OCI-LY3 (cell line): ENCODE results near the gene ANKRD24.

Source experiments
- H2AFZ ChIP-seq: fragments of 200-600, 300-600 bp; shearing (Covaris generic); 2 replicates; pipeline ENCODE4 v1.6.0; 2014; ENCODE audit warnings: antibody characterized with exemption, low read depth, low read length
- H3K27ac ChIP-seq: fragments of 200-600, 300-600 bp; sonication (generic); 2 replicates; pipeline ENCODE4 v1.5.1; 2014; ENCODE audit warnings: mild to moderate bottlenecking, low read length, moderate library complexity, mixed read lengths
- H3K27me3 ChIP-seq: fragments of 200-600, 300-600 bp; sonication (generic); 2 replicates; pipeline ENCODE4 v1.6.1; 2014; ENCODE audit warnings: low read depth, low read length, mixed read lengths
- H3K36me3 ChIP-seq: fragments of 200-600, 300-600 bp; sonication (generic); replicated peaks from 2 replicates; pipeline ENCODE3; 2014; ENCODE audit warnings: low read depth, low read length, mixed read lengths
- H3K4me1 ChIP-seq: fragments of 300-600, 200-600 bp; sonication (generic); 2 replicates; pipeline ENCODE4 v1.6.1; 2014; ENCODE audit warnings: low read length, mixed read lengths
- H3K4me2 ChIP-seq: fragments of 200-600, 300-600 bp; sonication (generic); 2 replicates; pipeline ENCODE4 v1.6.1; 2014; ENCODE audit warnings: low read length, mixed read lengths
- H3K4me3 ChIP-seq: fragments of 300-600, 200-600 bp; sonication (generic); 2 replicates; pipeline ENCODE4 v1.5.1; 2014; ENCODE audit warnings: antibody characterized with exemption, mild to moderate bottlenecking, low read length, moderate library complexity
- H3K79me2 ChIP-seq: fragments of 300-600, 200-600 bp; shearing (Covaris generic); 2 replicates; pipeline ENCODE4 v1.6.1; 2014; ENCODE audit warnings: mild to moderate bottlenecking, low read length, mixed read lengths
- H3K9ac ChIP-seq: fragments of 300-600, 200-600 bp; shearing (Covaris generic); 2 replicates; pipeline ENCODE4 v1.6.0; 2014; ENCODE audit warnings: mild to moderate bottlenecking, low read length, moderate library complexity
- H3K9me3 ChIP-seq: fragments of 200-600, 300-600 bp; shearing (Covaris generic); 2 replicates; pipeline ENCODE4 v1.6.1; 2014; ENCODE audit warnings: low read length, mixed read lengths; ENCODE audit not compliant: insufficient read depth
- H4K20me1 ChIP-seq: fragments of 200-600, 300-600 bp; sonication (generic); 2 replicates; pipeline ENCODE4 v1.6.1; 2016; ENCODE audit warnings: low read length, mixed read lengths; ENCODE audit not compliant: insufficient read depth
- CTCF ChIP-seq: fragments of 200-600, 300-600 bp; sonication (generic); IDR thresholded peaks from 2 replicates; pipeline ENCODE4 v1.5.1; 2014; ENCODE audit warnings: antibody characterized with exemption, low read length, low read depth
- EZH2phosphoT487 ChIP-seq: fragments of 200-600 bp; shearing (Covaris generic); IDR thresholded peaks from 2 replicates; pipeline ENCODE4 v1.6.1; 2018; ENCODE audit warnings: antibody characterized with exemption, mixed run types, low read depth

Gene ANKRD24

GRCh38 chr19:4144666-4145249, 37.7 kb upstream of the ANKRD24 start:
- H3K4me1 ChIP-seq: peaks cover 4% of the 10 kb centered on the region; the same call in 1 of the 2 replicates
- no peak overlapping the region for H2AFZ ChIP-seq
- H3K4me2 ChIP-seq: no peak overlapping the region
- H3K79me2 ChIP-seq: no peaks in the 10 kb centered on the region
- H3K27me3 ChIP-seq: peaks cover 17% of the 10 kb centered on the region
- no peaks in the 10 kb centered on the region for H3K9me3 ChIP-seq
- no peak overlapping the region for H3K27ac ChIP-seq
- no peaks in the 10 kb centered on the region for H4K20me1 ChIP-seq
- H3K36me3 ChIP-seq: no peaks in the 10 kb centered on the region
- no peak overlapping the region for H3K9ac ChIP-seq
- no peak for TF ChIP-seq EZH2phosphoT487
- no peak for TF ChIP-seq CTCF
- no peak overlapping the region for H3K4me3 ChIP-seq

GRCh38 chr19:4149518-4150288, 32.8 kb upstream of the ANKRD24 start:
- TF ChIP-seq EZH2phosphoT487: no peak
- TF ChIP-seq CTCF: no peak
- H3K79me2 ChIP-seq: no peaks in the 10 kb centered on the region
- no peak overlapping the region for H3K9ac ChIP-seq
- no peak overlapping the region for H2AFZ ChIP-seq
- H3K27me3 ChIP-seq: peaks cover 30% of the 10 kb centered on the region
- no peaks in the 10 kb centered on the region for H3K4me1 ChIP-seq
- H3K4me3 ChIP-seq: no peak overlapping the region
- H3K36me3 ChIP-seq: no peaks in the 10 kb centered on the region
- H3K27ac ChIP-seq: no peak overlapping the region
- H3K4me2 ChIP-seq: no peak overlapping the region
- no peaks in the 10 kb centered on the region for H4K20me1 ChIP-seq
- H3K9me3 ChIP-seq: no peaks in the 10 kb centered on the region

GRCh38 chr19:4151623-4152022, 30.9 kb upstream of the ANKRD24 start:
- Histone ChIP-seq H3K36me3 (no peaks in the 10 kb centered on the region), H3K4me3 (no peak overlapping the region), H3K9me3 (no peaks in the 10 kb centered on the region), H3K27me3 (peaks cover 27% of the 10 kb centered on the region), H3K79me2 (no peaks in the 10 kb centered on the region), H3K9ac (no peak overlapping the region), H3K4me1 (no peaks in the 10 kb centered on the region), H3K4me2 (no peak overlapping the region), H4K20me1 (no peaks in the 10 kb centered on the region), H3K27ac (no peak overlapping the region), H2AFZ (no peak overlapping the region)
- TF ChIP-seq CTCF (no peak), EZH2phosphoT487 (no peak)

GRCh38 chr19:4152241-4152998, 30.1 kb upstream of the ANKRD24 start:
- H3K79me2 ChIP-seq: no peaks in the 10 kb centered on the region
- H3K9me3 ChIP-seq: no peaks in the 10 kb centered on the region
- no peak overlapping the region for H3K27ac ChIP-seq
- no peak for TF ChIP-seq CTCF
- TF ChIP-seq EZH2phosphoT487: no peak
- H3K27me3 ChIP-seq: peaks cover 27% of the 10 kb centered on the region
- H2AFZ ChIP-seq: no peak overlapping the region
- no peak overlapping the region for H3K4me3 ChIP-seq
- H3K4me2 ChIP-seq: no peak overlapping the region
- no peaks in the 10 kb centered on the region for H3K36me3 ChIP-seq
- H4K20me1 ChIP-seq: no peaks in the 10 kb centered on the region
- H3K9ac ChIP-seq: no peak overlapping the region
- no peaks in the 10 kb centered on the region for H3K4me1 ChIP-seq
